HEK293 (cell line): Measurements from ENCODE around the gene MMP23B.

Experiments used
- CTCF ChIA-PET: fragments of 350-600 bp; formaldehyde crosslinking; extraction: SDS; loops from one replicate; lab custom pipeline; 2021; ENCODE audit warnings: antibody characterized with exemption; lab: Yijun Ruan, JAX
- POLR2A ChIA-PET: fragments of 300-600 bp; formaldehyde crosslinking; extraction: SDS; loops from one replicate; lab custom pipeline; 2020; ENCODE audit warnings: antibody characterized with exemption, inconsistent platforms; lab: Yijun Ruan, JAX
- H3K27ac ChIP-seq: fragments of 200-500 bp; sonication (Bioruptor generic); 2 replicates; pipeline ENCODE4 v1.5.1; 2014; ENCODE audit warnings: low read depth, low read length, control low read depth, inconsistent platforms; ENCODE audit errors: extremely low read depth
- H3K36me3 ChIP-seq, 2 experiments: fragments of 200-500 bp in 1 of 2; sonication (Bioruptor generic) in 1 of 2; 1 replicate in 1 of 2; 2 replicates in 1 of 2; pipeline ENCODE4 v1.5.1; 2014 to 2017; ENCODE audit warnings: inconsistent platforms in 2 of 2, low read length in 2 of 2; ENCODE audit not compliant: control insufficient read depth in 2 of 2, insufficient read depth in 1 of 2
- H3K4me1 ChIP-seq: fragments of 200-500 bp; sonication (Bioruptor generic); 2 replicates; pipeline ENCODE4 v1.5.1; 2014; ENCODE audit warnings: mild to moderate bottlenecking, low read length, inconsistent platforms; ENCODE audit not compliant: control insufficient read depth, insufficient read depth
- H3K4me3 ChIP-seq: 2 replicates; pipeline ENCODE4 v1.5.1; 2011; ENCODE audit warnings: low read depth, mild to moderate bottlenecking, control low read depth, low read length, moderate library complexity
- H3K9me3 ChIP-seq: fragments of 200-500 bp; sonication (Bioruptor generic); 2 replicates; pipeline ENCODE4 v1.5.1; 2014; ENCODE audit warnings: low read depth, low read length, inconsistent platforms; ENCODE audit not compliant: control insufficient read depth, insufficient read depth
- AEBP2 ChIP-seq: fragments of 450-650 bp; formaldehyde crosslinking; IDR thresholded peaks from 2 replicates; pipeline ENCODE4 v1.5.1; 2016; ENCODE audit warnings: missing biosample characterization, missing genetic modification characterization, borderline replicate concordance
- GLIS2 ChIP-seq: fragments of 450-650 bp; formaldehyde crosslinking; IDR thresholded peaks from 2 replicates; pipeline ENCODE4 v1.5.1; 2016; ENCODE audit warnings: missing biosample characterization, missing genetic modification characterization
- HIC1 ChIP-seq: fragments of 450-650 bp; formaldehyde crosslinking; IDR thresholded peaks from 2 replicates; pipeline ENCODE4 v1.5.1; 2016; ENCODE audit warnings: missing biosample characterization, missing genetic modification characterization
- KLF10 ChIP-seq: fragments of 450-650 bp; IDR thresholded peaks from 2 replicates; pipeline ENCODE4 v1.5.1; 2018; ENCODE audit warnings: missing biosample characterization, mild to moderate bottlenecking, missing genetic modification characterization
- SP2 ChIP-seq: fragments of 450-650 bp; formaldehyde crosslinking; IDR thresholded peaks from 2 replicates; pipeline ENCODE4 v1.5.1; 2016; ENCODE audit warnings: missing biosample characterization, missing genetic modification characterization
- TSHZ1 ChIP-seq: fragments of 450-650 bp; formaldehyde crosslinking; IDR thresholded peaks from 2 replicates; pipeline ENCODE4 v1.5.1; 2016; ENCODE audit warnings: missing biosample characterization, missing genetic modification characterization, borderline replicate concordance
- ZBTB21 ChIP-seq: fragments of 450-650 bp; formaldehyde crosslinking; IDR thresholded peaks from 2 replicates; pipeline ENCODE4 v1.5.1; 2017; ENCODE audit warnings: missing biosample characterization, missing genetic modification characterization
- ZBTB48 ChIP-seq: fragments of 450-650 bp; formaldehyde crosslinking; IDR thresholded peaks from 2 replicates; pipeline ENCODE4 v1.5.1; 2016; ENCODE audit warnings: missing biosample characterization, missing genetic modification characterization
- ZBTB7A ChIP-seq: fragments of 450-650 bp; formaldehyde crosslinking; IDR thresholded peaks from 2 replicates; pipeline ENCODE4 v1.5.1; 2016; ENCODE audit warnings: low read depth, missing biosample characterization, missing genetic modification characterization
- ZNF157 ChIP-seq: fragments of 450-650 bp; formaldehyde crosslinking; IDR thresholded peaks from 2 replicates; pipeline ENCODE4 v1.5.1; 2016; ENCODE audit warnings: missing biosample characterization, missing genetic modification characterization
- ZNF354C ChIP-seq: fragments of 450-650 bp; formaldehyde crosslinking; IDR thresholded peaks from 2 replicates; pipeline ENCODE4 v1.5.1; 2016; ENCODE audit warnings: missing biosample characterization, missing genetic modification characterization, low read depth, borderline replicate concordance
- ZNF404 ChIP-seq: fragments of 450-650 bp; formaldehyde crosslinking; IDR thresholded peaks from 2 replicates; pipeline ENCODE4 v1.5.1; 2017; ENCODE audit warnings: missing biosample characterization, missing genetic modification characterization
- ZNF514 ChIP-seq: fragments of 450-650 bp; formaldehyde crosslinking; IDR thresholded peaks from 2 replicates; pipeline ENCODE4 v1.5.1; 2016; ENCODE audit warnings: missing biosample characterization, missing genetic modification characterization
- ZNF654 ChIP-seq: fragments of 450-650 bp; formaldehyde crosslinking; IDR thresholded peaks from 2 replicates; pipeline ENCODE4 v1.5.1; 2016; ENCODE audit warnings: low read depth, missing biosample characterization, missing genetic modification characterization
- ZNF768 ChIP-seq: fragments of 450-650 bp; formaldehyde crosslinking; IDR thresholded peaks from 2 replicates; pipeline ENCODE4 v1.5.1; 2018; ENCODE audit warnings: missing biosample characterization, mild to moderate bottlenecking, missing genetic modification characterization
- ZNF792 ChIP-seq: fragments of 450-650 bp; formaldehyde crosslinking; IDR thresholded peaks from 2 replicates; pipeline ENCODE4 v1.5.1; 2016; ENCODE audit warnings: missing biosample characterization, missing genetic modification characterization
- TF ChIP-seq, protein P1 (sequence below): fragments of 450-650 bp; formaldehyde crosslinking; IDR thresholded peaks from 2 replicates; pipeline ENCODE4 v1.5.1; 2016; ENCODE audit warnings: missing biosample characterization, missing genetic modification characterization

The MMP23B gene

DNA sequence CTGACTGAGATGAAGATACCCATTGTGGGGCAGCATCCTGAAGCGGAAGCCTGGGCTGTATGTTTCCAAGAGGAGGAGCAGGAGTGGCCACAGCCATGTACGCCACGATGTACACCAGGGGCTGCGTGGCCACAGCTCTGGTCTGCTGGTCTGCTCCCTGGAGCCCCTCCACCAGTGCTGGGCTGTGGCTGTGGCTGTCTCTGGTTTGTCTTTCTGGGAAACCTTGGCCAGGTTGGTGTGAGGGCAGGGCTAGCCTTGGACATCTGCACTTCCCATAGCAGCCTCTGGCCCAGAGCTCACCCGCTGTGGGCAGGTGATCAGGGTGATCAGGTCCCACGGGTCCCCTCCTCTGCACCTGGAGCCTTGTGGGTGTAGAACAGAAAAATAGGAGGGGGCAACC, 14.0 kb upstream of the MMP23B start:
- H3K27ac ChIP-seq: no peak overlapping the region
- peaks cover 0 to 30% of the 10 kb centered on the region in 2 experiments; a peak in 1 of 3 replicates for H3K36me3 ChIP-seq
- TF ChIP-seq AEBP2 (tag by site-specific recombination): no peak
- TF ChIP-seq ZNF654 (tag by site-specific recombination): no peak
- no peak for TF ChIP-seq ZNF514 (tag by site-specific recombination)
- TF ChIP-seq ZBTB7A (tag by site-specific recombination): no peak
- no peak for TF ChIP-seq ZNF157 (tag by site-specific recombination)
- no peak for TF ChIP-seq ZNF354C (tag by site-specific recombination)
- no peak for TF ChIP-seq ZNF404
- TF ChIP-seq, protein P1, sequence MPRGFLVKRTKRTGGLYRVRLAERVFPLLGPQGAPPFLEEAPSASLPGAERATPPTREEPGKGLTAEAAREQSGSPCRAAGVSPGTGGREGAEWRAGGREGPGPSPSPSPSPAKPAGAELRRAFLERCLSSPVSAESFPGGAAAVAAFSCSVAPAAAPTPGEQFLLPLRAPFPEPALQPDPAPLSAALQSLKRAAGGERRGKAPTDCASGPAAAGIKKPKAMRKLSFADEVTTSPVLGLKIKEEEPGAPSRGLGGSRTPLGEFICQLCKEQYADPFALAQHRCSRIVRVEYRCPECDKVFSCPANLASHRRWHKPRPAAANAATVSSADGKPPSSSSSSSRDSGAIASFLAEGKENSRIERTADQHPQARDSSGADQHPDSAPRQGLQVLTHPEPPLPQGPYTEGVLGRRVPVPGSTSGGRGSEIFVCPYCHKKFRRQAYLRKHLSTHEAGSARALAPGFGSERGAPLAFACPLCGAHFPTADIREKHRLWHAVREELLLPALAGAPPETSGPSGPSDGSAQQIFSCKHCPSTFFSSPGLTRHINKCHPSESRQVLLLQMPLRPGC (tag by site-specific recombination): no peak
- no peak for TF ChIP-seq ZBTB21 (tag by site-specific recombination)
- no peaks in the 10 kb centered on the region for H3K9me3 ChIP-seq
- CTCF ChIA-PET: no interaction called here
- POLR2A ChIA-PET: no interaction called here
- no peak overlapping the region for H3K4me3 ChIP-seq
- H3K4me1 ChIP-seq: 0 out of 2 replicates have a peak, but pooled peaks cover 3% of the 10 kb centered on the region

DNA sequence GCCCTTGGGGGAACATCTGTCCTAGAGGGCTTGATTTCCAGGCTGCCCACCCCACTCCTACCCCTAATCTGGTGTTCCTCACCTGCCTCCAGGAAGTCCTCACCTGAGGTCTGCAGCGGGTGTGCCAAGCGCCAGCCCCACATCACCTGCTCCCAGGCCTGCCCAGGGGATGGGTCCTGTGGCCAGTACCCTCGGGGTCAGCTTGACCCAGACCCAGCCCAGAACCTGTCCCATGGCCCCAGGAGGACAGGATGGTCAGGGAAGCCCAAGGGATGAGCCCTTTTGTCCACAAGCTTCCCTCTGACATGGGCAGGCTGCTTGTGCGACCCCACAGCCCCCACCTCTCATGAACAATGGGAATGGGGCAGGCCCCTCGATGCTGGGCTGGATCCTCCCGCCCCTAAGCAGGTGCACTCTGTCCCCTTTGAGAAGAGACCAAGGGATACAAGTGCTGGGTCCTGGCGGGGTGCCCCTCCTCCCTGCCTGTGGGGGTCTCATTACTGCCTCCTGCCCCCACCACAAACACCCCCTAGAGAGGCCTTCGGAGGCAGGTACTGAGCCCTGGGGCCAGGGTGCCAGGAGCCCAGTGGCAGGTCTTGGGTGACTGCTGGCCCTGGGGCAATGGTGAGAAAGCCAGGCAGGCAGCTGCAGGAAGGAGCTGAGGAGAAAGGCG, 13.4 kb upstream of the MMP23B start:
- peaks cover 0 to 30% of the 10 kb centered on the region in 2 experiments; a peak in 1 of 3 replicates for H3K36me3 ChIP-seq
- CTCF ChIA-PET: no interaction called here
- no peaks in the 10 kb centered on the region for H3K9me3 ChIP-seq
- POLR2A ChIA-PET: no interaction called here
- no peak overlapping the region for H3K27ac ChIP-seq
- H3K4me1 ChIP-seq: 0 out of 2 replicates have a peak, but pooled peaks cover 3% of the 10 kb centered on the region
- no peak overlapping the region for H3K4me3 ChIP-seq
- no peak for TF ChIP-seq SP2
- no peak for TF ChIP-seq ZBTB48 (tag by site-specific recombination)
- TF ChIP-seq GLIS2: 0 out of 2 replicates have a peak, but pooled peaks have one; percentile 8
- TF ChIP-seq, all 188 proteins: peak for 1

GRCh38 chr1:1619917-1620361, 12.0 kb upstream of the MMP23B start:
- no peak overlapping the region for H3K4me3 ChIP-seq
- no peak overlapping the region for H3K27ac ChIP-seq
- CTCF ChIA-PET: no interaction called here
- no peaks in the 10 kb centered on the region for H3K9me3 ChIP-seq
- POLR2A ChIA-PET: interaction anchor here (0.5 kb wide), 1 partner anchor 714 kb away, joined by 3 read pairs; no protein-coding TSS in a partner anchor
- H3K4me1 ChIP-seq: no peaks in the 10 kb centered on the region
- TF ChIP-seq TSHZ1 (tag by site-specific recombination) (no peak), HIC1 (tag by site-specific recombination) (peak; percentile 23; the same call in 1 of the 2 replicates), ZNF768 (no peak), ZNF792 (no peak), KLF10 (tag by site-specific recombination) (no peak)
- H3K36me3 ChIP-seq: peaks cover 0 to 38% of the 10 kb centered on the region in 2 experiments; a peak in 1 of 3 replicates
